Skeletal muscle satellite cell (primary cell): Measurements from ENCODE around the gene SRPRB.

Source experiments
- H3K27me3 ChIP-seq: 2 replicates; pipeline ENCODE4 v1.7.0; 2013; ENCODE audit warnings: low read length; ENCODE audit not compliant: control insufficient read depth, insufficient read depth
- H3K36me3 ChIP-seq: 2 replicates; pipeline ENCODE4 v1.7.0; 2013; ENCODE audit warnings: mild to moderate bottlenecking, control low read depth, low read length; ENCODE audit not compliant: insufficient read depth
- H3K4me1 ChIP-seq: 2 replicates; pipeline ENCODE4 v1.7.0; 2013; ENCODE audit warnings: low read length; ENCODE audit not compliant: control insufficient read depth, insufficient read depth
- H3K4me2 ChIP-seq: 2 replicates; pipeline ENCODE4 v1.7.0; 2013; ENCODE audit warnings: mild to moderate bottlenecking, low read length
- H3K4me3 ChIP-seq: 2 replicates; pipeline ENCODE4 v1.7.0; 2013; ENCODE audit warnings: low read length
- H3K9ac ChIP-seq: 2 replicates; pipeline ENCODE4 v1.7.0; 2013; ENCODE audit warnings: mild to moderate bottlenecking, low read depth, low read length, moderate library complexity
- H3K9me3 ChIP-seq: replicated peaks from 2 replicates; pipeline ENCODE4 v1.7.0; 2013; ENCODE audit warnings: mild to moderate bottlenecking, control low read depth, low read length

The SRPRB gene

GRCh38 chr3:133863911-133864310, 58.3 kb downstream of the SRPRB start:
- Histone ChIP-seq H3K4me1 (no peaks in the 10 kb centered on the region), H3K4me3 (no peak overlapping the region), H3K36me3 (no peaks in the 10 kb centered on the region), H3K9me3 (no peaks in the 10 kb centered on the region), H3K9ac (no peak overlapping the region), H3K27me3 (peaks cover 40% of the 10 kb centered on the region), H3K4me2 (no peak overlapping the region)

- H3K27me3 ChIP-seq = peaks cover 47% of the 10 kb centered on the region
- no peaks in the 10 kb centered on the region for H3K9me3 ChIP-seq
- H3K4me3 ChIP-seq = no peak overlapping the region
- H3K36me3 ChIP-seq = no peaks in the 10 kb centered on the region
- no peak overlapping the region for H3K4me2 ChIP-seq
- H3K4me1 ChIP-seq = no peaks in the 10 kb centered on the region
- no peak overlapping the region for H3K9ac ChIP-seq
Observed at GRCh38 chr3:133864616-133865015, 59.0 kb downstream of the SRPRB start.

- Histone ChIP-seq H3K4me1 (no peaks in the 10 kb centered on the region), H3K9me3 (no peaks in the 10 kb centered on the region), H3K27me3 (peaks cover 51% of the 10 kb centered on the region), H3K4me3 (no peak overlapping the region), H3K9ac (no peak overlapping the region), H3K4me2 (no peak overlapping the region), H3K36me3 (no peaks in the 10 kb centered on the region)
Observed at GRCh38 chr3:133865136-133865855, 59.7 kb downstream of the SRPRB start.

DNA sequence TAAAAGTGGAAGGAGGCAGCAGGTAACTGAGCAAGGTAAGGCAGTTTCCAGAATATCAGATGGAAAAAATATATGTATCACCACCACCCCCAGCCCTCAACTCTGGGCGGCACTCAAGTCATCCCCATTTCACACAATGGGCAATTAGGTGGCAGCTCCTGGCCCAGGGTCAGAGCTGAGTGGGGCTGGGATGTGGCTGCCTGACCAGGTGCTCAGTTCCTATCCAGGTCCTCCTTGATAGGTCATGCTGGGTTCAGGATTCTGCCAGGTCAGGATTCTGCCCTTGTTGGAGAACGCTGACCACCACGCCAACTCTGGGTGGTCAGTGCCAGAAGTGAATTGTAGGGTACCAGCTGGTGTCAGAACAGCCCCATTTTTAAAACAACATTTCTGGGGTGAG, 60.5 kb downstream of the SRPRB start:
- Histone ChIP-seq H3K27me3 (peaks cover 59% of the 10 kb centered on the region), H3K36me3 (no peaks in the 10 kb centered on the region), H3K4me2 (no peak overlapping the region), H3K9me3 (no peaks in the 10 kb centered on the region), H3K4me1 (no peaks in the 10 kb centered on the region), H3K4me3 (no peak overlapping the region), H3K9ac (no peak overlapping the region)

DNA sequence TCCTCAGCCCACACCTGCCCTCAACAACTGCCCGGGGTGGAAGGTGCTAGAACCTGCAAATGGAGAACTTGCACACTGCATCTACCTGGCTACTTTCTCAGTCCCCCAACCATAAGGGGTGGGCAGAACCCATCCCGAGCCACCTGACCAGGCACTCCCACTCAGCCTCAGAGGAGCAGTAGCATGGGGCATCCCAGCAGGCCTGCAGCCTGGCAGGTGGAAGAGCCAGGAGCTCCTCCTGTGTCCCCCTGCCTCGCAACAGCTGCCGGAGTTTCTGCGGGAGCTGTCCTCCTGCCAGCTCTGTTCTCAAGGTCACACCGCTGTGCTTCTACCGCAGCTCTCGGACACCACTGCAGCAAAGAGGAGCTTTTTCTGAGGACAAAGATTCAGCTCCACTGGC, 62.6 kb downstream of the SRPRB start:
- Histone ChIP-seq H3K4me1 (no peaks in the 10 kb centered on the region), H3K9ac (no peak overlapping the region), H3K27me3 (peaks cover 66% of the 10 kb centered on the region), H3K9me3 (no peaks in the 10 kb centered on the region), H3K4me3 (no peak overlapping the region), H3K4me2 (no peak overlapping the region), H3K36me3 (no peaks in the 10 kb centered on the region)

GRCh38 chr3:133868758-133869475, 63.3 kb downstream of the SRPRB start:
- no peak overlapping the region for H3K4me3 ChIP-seq
- H3K4me1 ChIP-seq = no peaks in the 10 kb centered on the region
- H3K9me3 ChIP-seq = no peaks in the 10 kb centered on the region
- H3K4me2 ChIP-seq = no peak overlapping the region
- no peaks in the 10 kb centered on the region for H3K36me3 ChIP-seq
- no peak overlapping the region for H3K9ac ChIP-seq
- peaks cover 63% of the 10 kb centered on the region for H3K27me3 ChIP-seq

DNA sequence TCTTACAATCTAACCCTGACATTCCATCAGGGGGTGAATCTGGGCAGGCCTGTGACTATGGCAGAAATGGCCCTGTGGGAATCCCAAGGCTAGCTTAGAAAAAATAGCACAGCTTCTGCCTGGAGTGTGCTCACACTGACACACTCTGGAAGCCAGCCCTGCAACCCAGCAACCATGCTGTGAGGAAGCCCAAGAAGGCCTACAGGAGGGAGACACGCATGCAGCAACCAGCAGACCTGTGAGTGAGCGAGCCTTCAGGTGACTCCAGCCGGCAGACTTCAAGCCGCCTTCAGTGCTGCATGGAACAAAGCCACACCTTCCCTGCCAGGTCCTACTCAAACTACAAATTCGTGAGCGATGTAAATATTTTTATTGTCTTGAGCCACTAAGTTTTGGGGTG, 64.0 kb downstream of the SRPRB start:
- no peak overlapping the region for H3K9ac ChIP-seq
- no peaks in the 10 kb centered on the region for H3K9me3 ChIP-seq
- peaks cover 63% of the 10 kb centered on the region for H3K27me3 ChIP-seq
- no peaks in the 10 kb centered on the region for H3K36me3 ChIP-seq
- H3K4me3 ChIP-seq = no peak overlapping the region
- no peaks in the 10 kb centered on the region for H3K4me1 ChIP-seq
- H3K4me2 ChIP-seq = no peak overlapping the region

- Histone ChIP-seq H3K4me3 (no peak overlapping the region), H3K9me3 (no peaks in the 10 kb centered on the region), H3K4me1 (no peaks in the 10 kb centered on the region), H3K4me2 (no peak overlapping the region), H3K36me3 (no peaks in the 10 kb centered on the region), H3K9ac (no peak overlapping the region), H3K27me3 (peaks cover 59% of the 10 kb centered on the region)
Observed at GRCh38 chr3:133870822-133871221, 65.2 kb downstream of the SRPRB start.
